Inflammatory macrophage treated with lipopolysaccharide for 4 hours (primary cell): ENCODE measurements around the gene IRF8.

Experiments
- DNase-seq: peaks from one replicate; pipeline ENCODE4 v3.0.0-alpha.2; 2020

The IRF8 gene

DNA sequence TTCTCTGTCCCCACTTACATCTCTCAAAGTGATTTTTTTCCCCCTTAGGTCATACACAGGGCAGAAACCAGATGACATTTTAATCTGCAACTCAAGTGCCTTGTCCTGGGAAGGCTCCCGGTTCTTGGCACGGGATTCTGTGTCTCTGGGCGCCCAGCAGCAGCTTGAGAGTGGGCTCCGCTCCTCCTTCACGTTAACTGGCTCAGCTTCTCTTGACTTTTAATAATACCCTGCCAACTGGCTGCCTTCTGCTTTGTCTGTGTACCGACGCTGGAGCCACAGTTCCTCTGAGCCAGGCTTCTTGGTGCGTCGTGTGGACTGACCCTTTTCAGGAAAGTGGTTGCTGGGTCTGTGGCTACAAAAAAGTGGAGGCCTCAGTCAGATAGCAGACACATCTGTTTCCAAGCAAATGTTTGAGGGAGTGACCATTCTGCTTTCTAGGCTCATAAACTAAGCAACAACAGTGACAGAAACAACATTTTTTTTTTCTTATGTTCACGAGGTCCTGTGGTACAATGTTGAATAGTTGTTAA is 64.9 kb downstream of the IRF8 start:
- DNase-seq: no peak

DNA sequence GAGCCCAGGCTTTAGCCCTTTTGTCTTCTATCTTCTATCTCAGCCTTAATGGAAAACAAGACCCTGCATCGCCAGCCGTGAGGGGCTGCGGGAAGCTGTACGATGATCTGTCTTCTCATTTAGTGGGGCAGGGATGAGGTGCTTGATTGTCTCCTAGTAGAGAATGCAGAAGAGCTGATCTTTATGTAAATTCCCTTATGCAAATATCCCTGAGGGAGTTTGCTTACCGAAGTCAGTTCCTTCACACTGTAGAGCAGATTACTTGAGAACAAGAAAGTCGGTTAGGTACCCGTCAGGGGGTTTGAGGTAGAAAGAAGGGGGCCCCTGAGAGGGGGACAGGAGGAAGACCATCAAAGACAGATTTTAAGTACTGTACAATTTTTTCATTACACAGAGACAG is 66.2 kb downstream of the IRF8 start:
- peak; percentile 41 for DNase-seq

DNA sequence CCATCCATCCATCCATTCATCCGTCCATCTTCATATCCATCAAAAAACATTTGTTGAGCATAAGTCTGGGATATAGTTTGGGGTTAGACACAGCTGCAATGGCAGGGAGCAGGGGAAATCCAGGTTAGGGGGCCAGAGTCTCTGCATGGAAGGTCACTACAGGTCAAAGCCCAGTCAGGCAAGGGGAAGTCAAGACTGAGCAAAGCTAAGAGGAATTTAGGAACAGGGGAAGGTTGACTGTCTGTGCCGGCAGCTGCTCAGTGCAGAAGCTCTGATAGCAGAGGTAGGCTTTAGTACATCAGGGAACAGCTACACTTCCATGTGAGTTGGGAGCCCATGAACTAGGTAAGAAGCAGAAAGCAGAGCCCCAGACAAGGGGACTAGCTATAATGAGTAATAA is 68.1 kb downstream of the IRF8 start:
- DNase-seq: peak; percentile 49

DNA sequence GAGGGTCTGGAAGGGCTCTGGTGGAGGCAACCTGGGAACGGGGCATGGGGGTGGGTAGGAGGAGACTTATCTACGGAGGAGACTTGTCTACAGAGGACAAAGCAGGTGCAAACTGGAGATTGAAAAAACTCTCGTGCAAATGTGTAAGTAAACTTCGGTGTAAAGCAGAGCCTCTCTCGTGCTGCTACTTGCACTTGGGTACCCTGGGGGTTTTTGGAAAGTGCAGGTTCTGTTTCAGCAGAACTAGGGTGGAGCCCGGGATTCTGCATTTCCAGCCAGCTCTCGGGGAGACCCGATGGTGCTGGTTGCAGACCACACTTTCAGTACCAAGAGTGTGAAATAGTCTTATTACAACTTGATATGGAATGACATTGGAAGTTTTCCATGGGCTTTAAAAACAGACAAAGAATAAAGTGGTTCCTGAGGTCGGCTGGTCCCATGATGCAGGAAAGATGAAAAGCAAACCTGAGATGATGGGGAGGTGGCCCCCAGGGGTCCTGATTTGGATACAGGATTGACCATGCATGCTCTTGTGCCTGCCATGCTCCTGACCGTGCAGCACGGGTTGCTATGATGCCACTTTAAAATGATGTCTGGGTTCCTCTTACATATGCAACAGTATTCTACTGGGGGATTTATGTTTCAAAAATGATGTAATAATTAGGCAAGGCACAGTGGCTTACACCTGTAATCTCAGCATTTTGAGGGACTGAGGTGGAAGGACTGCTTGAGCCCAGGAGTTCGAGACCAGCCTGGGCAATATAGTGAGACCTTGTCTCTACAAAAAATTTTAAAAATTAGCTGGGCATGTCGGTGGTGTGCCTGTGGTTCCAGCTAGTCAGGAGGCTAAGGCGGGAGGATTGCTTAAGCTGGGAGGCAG is 69.3 kb downstream of the IRF8 start:
- no peak for DNase-seq

DNA sequence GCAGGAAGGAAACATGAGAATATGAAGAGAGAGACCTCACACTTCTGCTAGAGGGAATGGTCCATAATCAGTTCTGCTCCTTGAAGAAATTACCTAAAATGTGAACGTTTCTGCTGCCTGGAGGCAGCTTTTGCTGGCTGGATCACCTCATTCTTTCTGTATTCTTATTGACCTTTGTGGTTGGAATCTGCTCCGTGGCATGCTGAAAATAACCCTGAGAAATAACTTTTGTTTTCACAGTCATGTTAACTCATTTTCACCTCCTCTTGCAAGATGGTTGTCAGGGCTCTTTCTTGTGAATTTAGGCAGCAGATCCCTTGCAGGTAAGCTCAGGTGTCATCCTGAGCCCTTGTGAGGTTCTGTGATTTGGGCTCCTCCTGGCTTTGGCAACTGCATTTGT is 70.2 kb downstream of the IRF8 start:
- no peak for DNase-seq

DNA sequence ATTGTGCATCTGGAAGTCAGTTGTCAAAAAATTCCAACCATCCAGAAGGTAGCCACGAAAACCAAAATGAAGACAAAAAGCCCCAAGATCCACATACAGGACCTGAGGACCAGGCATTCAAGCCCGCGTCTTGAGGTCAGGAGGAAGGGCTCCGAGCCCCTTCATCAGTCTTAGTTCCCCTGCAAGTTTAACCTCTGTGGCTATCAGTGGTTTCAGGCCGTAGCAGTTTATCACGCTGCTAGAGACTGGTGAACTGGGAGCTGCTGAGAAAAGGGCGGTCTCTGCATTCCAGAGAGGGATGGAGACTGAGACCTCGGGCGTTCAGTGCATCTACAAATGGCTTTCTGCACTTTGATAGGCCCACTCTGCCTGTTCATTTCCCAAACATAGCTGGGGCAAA is 70.6 kb downstream of the IRF8 start:
- no peak for DNase-seq

DNA sequence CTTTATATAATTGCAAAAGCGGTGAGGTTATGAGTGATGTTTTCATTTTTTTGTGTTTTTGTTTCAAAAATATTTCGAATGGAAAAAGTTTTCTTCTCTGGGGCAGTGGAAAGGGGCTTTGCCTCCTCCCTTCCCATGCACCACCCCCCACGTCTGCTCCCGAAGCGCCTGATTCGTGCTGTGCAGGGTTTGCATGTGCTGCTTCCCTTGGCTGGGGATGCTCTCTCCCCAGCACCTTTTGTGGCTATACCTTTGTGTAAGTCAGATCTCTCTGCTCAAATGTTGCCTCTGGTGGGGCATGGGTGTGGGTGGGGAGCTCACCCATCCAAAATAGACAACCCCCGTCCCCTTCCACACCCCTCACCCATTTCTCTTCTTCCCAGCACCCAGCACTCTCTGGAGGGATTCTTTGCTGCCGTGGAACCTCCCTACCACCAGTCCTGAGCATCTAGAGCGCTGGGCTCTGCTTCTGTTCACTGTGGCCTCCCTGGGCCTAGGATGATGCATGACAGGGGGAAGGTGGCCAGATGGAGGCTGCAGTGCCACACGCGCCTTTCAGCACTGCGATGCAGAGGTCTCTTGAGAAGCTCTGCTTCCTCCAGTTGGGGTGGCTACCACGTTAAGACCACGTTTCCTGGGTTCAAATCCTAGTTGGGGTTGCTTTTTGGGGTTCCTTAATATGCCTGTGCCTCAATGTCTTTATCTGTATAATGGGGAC is 71.2 kb downstream of the IRF8 start:
- DNase-seq: no peak

DNA sequence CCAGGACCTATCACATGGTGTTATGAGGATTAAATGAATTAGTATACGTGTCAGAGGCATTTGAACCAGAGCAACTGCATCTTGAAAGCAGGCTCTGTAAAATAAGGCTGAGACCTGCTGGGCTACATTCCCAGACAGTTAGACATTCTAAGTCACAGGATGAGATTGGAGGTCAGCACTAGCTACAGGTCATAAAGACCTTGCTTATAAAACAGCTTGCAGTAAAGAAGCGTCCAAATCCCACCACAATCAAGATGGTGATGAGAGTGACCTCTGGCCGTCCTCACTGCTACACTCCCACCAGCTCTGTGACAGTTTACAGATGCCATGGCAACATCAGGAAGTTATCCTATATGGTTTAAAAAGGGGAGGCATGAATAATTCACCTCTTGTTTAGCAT is 71.8 kb downstream of the IRF8 start:
- no peak for DNase-seq
